H9 (cell line): ENCODE results near the gene TNIP1. TPM values are rescaled to one million over a fixed set of nuclear protein-coding genes. Genes with fewer than 3 reads are reported as not detected.

Source experiments
- DNase-seq: peaks from one replicate; pipeline ENCODE4 v3.0.0-alpha.2; 2017
- H2AFZ ChIP-seq: one replicate; pipeline ENCODE4 v1.6.1; 2013; ENCODE audit warnings: mild to moderate bottlenecking, low read length, control low read depth, moderate library complexity
- H2AK5ac ChIP-seq: 2 replicates; pipeline ENCODE4 v1.6.1; 2013; ENCODE audit warnings: low read length, control low read depth, mixed read lengths; ENCODE audit not compliant: insufficient read length
- H2BK120ac ChIP-seq: one replicate; pipeline ENCODE4 v1.6.1; 2013; ENCODE audit warnings: low read depth, mild to moderate bottlenecking, low read length, control low read depth, inconsistent platforms; ENCODE audit not compliant: poor library complexity, severe bottlenecking
- H2BK12ac ChIP-seq: 2 replicates; pipeline ENCODE4 v1.6.1; 2013; ENCODE audit warnings: low read length, control low read depth, mixed read lengths, low read depth; ENCODE audit not compliant: insufficient read length
- H2BK15ac ChIP-seq: 2 replicates; pipeline ENCODE4 v1.6.1; 2013; ENCODE audit warnings: low read depth, low read length, control low read depth
- H2BK20ac ChIP-seq: one replicate; pipeline ENCODE4 v1.6.1; 2013; ENCODE audit warnings: low read depth, mild to moderate bottlenecking, low read length, control low read depth, inconsistent platforms; ENCODE audit not compliant: poor library complexity, severe bottlenecking
- H2BK5ac ChIP-seq: 2 replicates; pipeline ENCODE4 v1.6.1; 2013; ENCODE audit warnings: low read length, control low read depth, mixed read lengths; ENCODE audit not compliant: insufficient read length
- H3K14ac ChIP-seq: 2 replicates; pipeline ENCODE4 v1.6.1; 2013; ENCODE audit warnings: low read length, control low read depth; ENCODE audit not compliant: insufficient read depth
- H3K18ac ChIP-seq: 2 replicates; pipeline ENCODE4 v1.6.1; 2013; ENCODE audit warnings: low read depth, mild to moderate bottlenecking, mixed read lengths, low read length, control low read depth; ENCODE audit not compliant: insufficient read length
- H3K23ac ChIP-seq: 2 replicates; pipeline ENCODE4 v1.6.1; 2013; ENCODE audit warnings: low read length, control low read depth, mixed read lengths, low read depth; ENCODE audit not compliant: insufficient read length
- H3K23me2 ChIP-seq: 2 replicates; pipeline ENCODE4 v1.6.1; 2013; ENCODE audit warnings: low read depth, mild to moderate bottlenecking, mixed read lengths, low read length, control low read depth; ENCODE audit not compliant: insufficient read length, poor library complexity, severe bottlenecking
- H3K27ac ChIP-seq: 2 replicates; pipeline ENCODE4 v1.5.1; 2013; ENCODE audit warnings: low read length, control low read depth, mixed read lengths, low read depth; ENCODE audit not compliant: insufficient read length
- H3K27me3 ChIP-seq: 2 replicates; pipeline ENCODE4 v1.6.1; 2013; ENCODE audit warnings: low read length, control low read depth, inconsistent platforms; ENCODE audit not compliant: insufficient read depth
- H3K4ac ChIP-seq: 2 replicates; pipeline ENCODE4 v1.6.1; 2013; ENCODE audit warnings: low read depth, mild to moderate bottlenecking, control low read depth, inconsistent platforms, low read length, moderate library complexity
- H3K4me1 ChIP-seq: 2 replicates; pipeline ENCODE4 v1.6.1; 2013; ENCODE audit warnings: low read length, control low read depth, inconsistent platforms; ENCODE audit not compliant: insufficient read depth
- H3K4me2 ChIP-seq: 2 replicates; pipeline ENCODE4 v1.6.1; 2013; ENCODE audit warnings: low read length, control low read depth, mixed read lengths; ENCODE audit not compliant: insufficient read length, insufficient read depth
- H3K56ac ChIP-seq: 2 replicates; pipeline ENCODE4 v1.6.1; 2013; ENCODE audit warnings: low read depth, mild to moderate bottlenecking, mixed read lengths, low read length, control low read depth; ENCODE audit not compliant: insufficient read length
- H3K79me1 ChIP-seq: 2 replicates; pipeline ENCODE4 v1.6.1; 2013; ENCODE audit warnings: low read depth, mild to moderate bottlenecking, moderate library complexity, low read length, control low read depth, inconsistent platforms; ENCODE audit not compliant: insufficient read depth, poor library complexity, severe bottlenecking
- H3K79me2 ChIP-seq: 2 replicates; pipeline ENCODE4 v1.6.1; 2013; ENCODE audit warnings: low read length, control low read depth, inconsistent platforms; ENCODE audit not compliant: insufficient read depth
- H3K9ac ChIP-seq: 2 replicates; pipeline ENCODE4 v1.6.1; 2013; ENCODE audit warnings: low read length, control low read depth, mixed read lengths; ENCODE audit not compliant: insufficient read length; ENCODE audit errors: extremely low read depth
- H3K9me3 ChIP-seq: one replicate; pipeline ENCODE4 v1.6.1; 2013; ENCODE audit warnings: low read depth, low read length, inconsistent platforms; ENCODE audit not compliant: control insufficient read depth
- H3T11ph ChIP-seq: one replicate; pipeline ENCODE4 v1.6.1; 2013; ENCODE audit warnings: mild to moderate bottlenecking, low read length, control low read depth, inconsistent platforms
- H4K20me1 ChIP-seq: one replicate; pipeline ENCODE4 v1.6.1; 2013; ENCODE audit not compliant: control insufficient read depth, insufficient read length, insufficient read depth
- H4K5ac ChIP-seq: 2 replicates; pipeline ENCODE4 v1.6.1; 2013; ENCODE audit warnings: low read depth, mild to moderate bottlenecking, mixed read lengths, low read length, control low read depth; ENCODE audit not compliant: insufficient read length
- H4K8ac ChIP-seq: replicated peaks from 2 replicates; pipeline ENCODE4 v1.6.1; 2013; ENCODE audit warnings: low read length, control low read depth, mixed read lengths, low read depth; ENCODE audit not compliant: insufficient read length
- H4K91ac ChIP-seq: 2 replicates; pipeline ENCODE4 v1.6.1; 2013; ENCODE audit warnings: low read depth, mild to moderate bottlenecking, moderate library complexity, mixed read lengths, low read length, control low read depth; ENCODE audit not compliant: insufficient read length
- H3K27ac Mint-ChIP-seq, 3 experiments: 2 replicates in 2 of 3; 3 replicates in 1 of 3; pipeline ENCODE4 v1.8.0; 2020 to 2021; ENCODE audit warnings: mixed read lengths in 3 of 3, mild to moderate bottlenecking in 1 of 3, moderate library complexity in 1 of 3
- H3K27me3 Mint-ChIP-seq: 2 replicates; pipeline ENCODE4 v1.8.0; 2021; ENCODE audit warnings: low read depth, mild to moderate bottlenecking, moderate library complexity, mixed read lengths
- H3K36me3 Mint-ChIP-seq, 3 experiments: 2 replicates in 2 of 3; 3 replicates in 1 of 3; pipeline ENCODE4 v1.8.0; 2020 to 2021; ENCODE audit warnings: low read depth in 3 of 3, mixed read lengths in 3 of 3; ENCODE audit not compliant: insufficient read depth in 1 of 3
- H3K4me1 Mint-ChIP-seq, 2 experiments: 2 replicates each; pipeline ENCODE4 v1.8.0; 2020; ENCODE audit warnings: mixed read lengths in 2 of 2
- H3K4me3 Mint-ChIP-seq, 2 experiments: 2 replicates in 1 of 2; 3 replicates in 1 of 2; pipeline ENCODE4 v1.8.0; 2020 to 2021; ENCODE audit warnings: mild to moderate bottlenecking in 2 of 2, mixed read lengths in 2 of 2, moderate library complexity in 1 of 2
- H3K9me3 Mint-ChIP-seq, 2 experiments: 2 replicates in 1 of 2; 3 replicates in 1 of 2; pipeline ENCODE4 v1.8.0; 2020; ENCODE audit warnings: mild to moderate bottlenecking in 2 of 2, mixed read lengths in 2 of 2, moderate library complexity in 1 of 2
- WGBS: extraction: QIAGEN DNeasy Blood & Tissue Kit; methylation state at CpG from one replicate; pipeline ENCODE4 v1.1.7; 2013; ENCODE audit warnings: missing lambda C conversion rate, low lambda C conversion rate, mixed read lengths; ENCODE audit not compliant: insufficient read length; ENCODE audit errors: extremely low coverage; 5-methylcytosine and 5-hydroxymethylcytosine counted together
- total RNA-seq: library from RNA; stranded (reverse); gene quantifications from 2 replicates; pipeline ENCODE4 v1.2.1, GENCODE V29; 2021
- TF ChIP-seq, protein P1 (sequence below): fragments of 200-600 bp; sonication (generic); conservative IDR thresholded peaks from 3 replicates; pipeline ENCODE4 v1.8.0; 2021; ENCODE audit warnings: antibody characterized with exemption, mild to moderate bottlenecking

Gene TNIP1
- total RNA-seq, 1 experiment from 2014 or later, result 40.8 TPM

DNA sequence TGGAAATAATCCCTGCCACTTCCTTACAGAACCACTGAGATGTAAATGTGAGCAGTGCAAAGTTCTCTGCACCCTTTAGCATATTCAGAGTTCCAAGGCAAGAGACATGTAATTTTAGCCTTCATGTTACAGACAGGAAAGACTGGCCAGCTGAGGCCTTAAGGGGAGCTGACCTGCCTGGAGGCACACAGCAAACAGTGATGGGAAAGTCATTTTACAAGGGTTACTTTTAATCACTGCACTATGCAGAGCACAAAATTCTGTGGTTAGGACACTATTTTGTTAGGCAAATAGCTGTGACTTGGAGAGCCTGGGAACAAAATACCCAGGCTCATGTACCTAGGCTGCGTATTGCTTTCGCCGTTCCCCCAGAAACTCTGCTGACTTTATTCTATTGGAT, 30.2 kb upstream of the TNIP1 start:
- Histone ChIP-seq H3K14ac (no peak overlapping the region), H3K4me2 (no peak overlapping the region), H2AK5ac (no peak overlapping the region), H3K79me2 (no peaks in the 10 kb centered on the region), H2BK20ac (no peak overlapping the region), H3K56ac (no peak overlapping the region), H4K8ac (no peak overlapping the region), H3T11ph (no peak overlapping the region), H3K27ac (no peak overlapping the region), H3K23me2 (no peaks in the 10 kb centered on the region), H4K91ac (no peak overlapping the region), H3K79me1 (no peaks in the 10 kb centered on the region), H3K4me1 (no peaks in the 10 kb centered on the region), H4K5ac (no peak overlapping the region), H4K20me1 (no peaks in the 10 kb centered on the region), H2BK120ac (no peak overlapping the region), H2BK12ac (no peak overlapping the region), H2AFZ (no peak overlapping the region), H3K9me3 (no peaks in the 10 kb centered on the region), H3K4ac (no peak overlapping the region), H3K18ac (no peak overlapping the region), H2BK15ac (no peak overlapping the region), H3K23ac (no peak overlapping the region), H2BK5ac (no peak overlapping the region), H3K9ac (no peak overlapping the region), H3K27me3 (no peaks in the 10 kb centered on the region)
- Mint-ChIP-seq H3K36me3 (peaks cover 12 to 37% (median 19%) of the 10 kb centered on the region in 3 experiments; a peak in 6 of 7 replicates), H3K27ac (peak overlapping the region in 1 of 3 experiments; percentile 56; a peak in 1 of 7 replicates), H3K27me3 (no peaks in the 10 kb centered on the region), H3K4me1 (no peaks in the 10 kb centered on the region), H3K9me3 (no peaks in the 10 kb centered on the region), H3K4me3 (no peak overlapping the region)
- no peak for DNase-seq
- WGBS, result no CpG with 5 or more reads among the region's 3 CpGs
- TF ChIP-seq, protein P1, sequence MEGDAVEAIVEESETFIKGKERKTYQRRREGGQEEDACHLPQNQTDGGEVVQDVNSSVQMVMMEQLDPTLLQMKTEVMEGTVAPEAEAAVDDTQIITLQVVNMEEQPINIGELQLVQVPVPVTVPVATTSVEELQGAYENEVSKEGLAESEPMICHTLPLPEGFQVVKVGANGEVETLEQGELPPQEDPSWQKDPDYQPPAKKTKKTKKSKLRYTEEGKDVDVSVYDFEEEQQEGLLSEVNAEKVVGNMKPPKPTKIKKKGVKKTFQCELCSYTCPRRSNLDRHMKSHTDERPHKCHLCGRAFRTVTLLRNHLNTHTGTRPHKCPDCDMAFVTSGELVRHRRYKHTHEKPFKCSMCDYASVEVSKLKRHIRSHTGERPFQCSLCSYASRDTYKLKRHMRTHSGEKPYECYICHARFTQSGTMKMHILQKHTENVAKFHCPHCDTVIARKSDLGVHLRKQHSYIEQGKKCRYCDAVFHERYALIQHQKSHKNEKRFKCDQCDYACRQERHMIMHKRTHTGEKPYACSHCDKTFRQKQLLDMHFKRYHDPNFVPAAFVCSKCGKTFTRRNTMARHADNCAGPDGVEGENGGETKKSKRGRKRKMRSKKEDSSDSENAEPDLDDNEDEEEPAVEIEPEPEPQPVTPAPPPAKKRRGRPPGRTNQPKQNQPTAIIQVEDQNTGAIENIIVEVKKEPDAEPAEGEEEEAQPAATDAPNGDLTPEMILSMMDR, result no peak
